GM21529 (cell line): Measurements from ENCODE around the gene SAP130.
A peak's percentile ranks its signal among the peaks of the same experiment; 100 is the strongest.

Experiments used
- ATAC-seq: cut with Tn5 transposase; IDR thresholded peaks from one replicate; pipeline ENCODE4 v1.9.1; 2021; ENCODE audit not compliant: unreplicated experiment

Gene SAP130

DNA sequence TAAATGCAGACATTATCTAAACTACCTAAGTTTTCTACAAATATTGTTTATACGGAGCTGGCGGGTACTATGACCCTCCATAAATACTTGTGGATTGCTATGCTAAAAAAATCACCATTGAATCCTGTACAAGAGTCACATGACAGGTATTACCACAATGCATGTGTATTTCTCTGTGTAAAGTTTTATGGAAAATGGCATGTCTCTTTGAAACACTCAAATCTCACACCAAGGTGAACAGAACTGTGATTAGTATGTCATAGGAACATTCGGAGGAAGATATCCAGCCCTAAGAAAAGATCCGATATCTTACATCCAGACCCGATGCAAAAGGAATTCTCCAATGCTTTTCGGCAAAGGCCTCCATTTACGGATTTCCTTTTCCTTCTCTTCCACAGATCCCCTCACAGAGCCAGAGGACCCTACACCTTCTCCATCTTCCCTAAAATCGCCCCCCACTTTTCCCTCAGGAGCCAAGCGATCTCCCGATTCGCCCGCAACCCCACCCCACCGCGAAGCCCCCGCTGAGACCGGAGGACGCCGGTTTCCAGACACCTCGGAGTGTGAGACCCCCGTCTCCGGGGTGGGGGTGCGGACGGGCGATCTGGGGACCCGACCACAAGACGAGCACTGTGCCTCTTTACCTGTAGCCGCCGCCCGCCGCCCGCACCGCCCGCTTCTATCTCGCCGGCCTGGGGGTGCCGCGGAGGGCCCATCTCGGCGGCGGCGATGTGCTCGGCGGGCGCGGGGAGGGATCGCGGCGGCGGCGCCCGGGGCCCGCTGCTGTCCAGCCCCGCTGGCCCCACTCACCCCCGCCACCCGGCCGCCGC, 1.2 kb downstream of the SAP130 start:
- peak; percentile 0 for ATAC-seq

GRCh38 chr2:128024816-128025215, 3.0 kb downstream of the SAP130 start:
- ATAC-seq: no peak

GRCh38 chr2:128017561-128017960, 10.3 kb downstream of the SAP130 start:
- ATAC-seq: no peak

DNA sequence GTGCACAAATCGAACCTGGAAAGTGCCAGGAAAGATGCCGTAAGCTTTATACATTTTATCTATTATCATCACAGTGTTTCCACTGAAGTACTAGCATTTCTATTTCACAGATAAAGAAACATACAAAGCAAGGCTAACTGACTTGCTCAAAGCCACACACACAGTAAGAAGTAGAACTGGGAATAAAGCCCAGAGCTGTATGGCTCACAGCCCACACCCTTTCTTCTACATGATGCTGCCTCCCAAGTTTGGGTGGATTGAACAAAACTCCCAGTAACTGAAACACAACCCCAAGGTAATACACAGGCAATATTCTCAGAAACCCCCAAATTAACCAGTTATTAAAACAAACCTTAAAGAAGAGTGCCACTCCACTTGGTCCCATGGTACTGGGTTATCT, 11.2 kb downstream of the SAP130 start:
- ATAC-seq: no peak

GRCh38 chr2:128012698-128013097, 15.2 kb downstream of the SAP130 start:
- no peak for ATAC-seq

GRCh38 chr2:128008074-128008672, 19.7 kb downstream of the SAP130 start:
- ATAC-seq: no peak

- no peak for ATAC-seq
Measured at GRCh38 chr2:128004509-128004908, 23.4 kb downstream of the SAP130 start.

- ATAC-seq: no peak
Measured at GRCh38 chr2:128003463-128003862, 24.4 kb downstream of the SAP130 start.

GRCh38 chr2:127996160-127996559, 31.7 kb downstream of the SAP130 start:
- no peak for ATAC-seq

GRCh38 chr2:127995725-127996124, 32.1 kb downstream of the SAP130 start:
- ATAC-seq: no peak

- ATAC-seq: no peak
Measured at GRCh38 chr2:127993659-127994058, 34.2 kb downstream of the SAP130 start.

DNA sequence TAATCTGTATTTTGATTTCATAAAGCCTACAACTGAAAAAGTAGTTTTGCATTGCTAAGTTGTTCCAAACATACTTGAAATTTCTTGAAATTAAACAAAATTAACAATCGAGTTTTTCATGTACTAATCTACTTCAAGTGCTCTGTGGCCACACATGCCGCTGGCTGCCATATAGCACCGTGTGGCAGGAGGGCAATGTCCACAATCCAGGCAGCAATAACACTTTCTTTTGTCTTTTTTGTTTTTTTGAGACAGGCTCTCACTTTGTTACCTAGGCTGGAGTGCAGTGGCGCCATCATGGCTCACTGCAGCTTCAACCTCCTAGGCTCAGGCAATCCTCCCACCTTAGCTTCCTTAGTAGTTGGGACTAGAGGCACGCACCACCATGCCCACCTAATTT, 36.1 kb downstream of the SAP130 start:
- no peak for ATAC-seq

DNA sequence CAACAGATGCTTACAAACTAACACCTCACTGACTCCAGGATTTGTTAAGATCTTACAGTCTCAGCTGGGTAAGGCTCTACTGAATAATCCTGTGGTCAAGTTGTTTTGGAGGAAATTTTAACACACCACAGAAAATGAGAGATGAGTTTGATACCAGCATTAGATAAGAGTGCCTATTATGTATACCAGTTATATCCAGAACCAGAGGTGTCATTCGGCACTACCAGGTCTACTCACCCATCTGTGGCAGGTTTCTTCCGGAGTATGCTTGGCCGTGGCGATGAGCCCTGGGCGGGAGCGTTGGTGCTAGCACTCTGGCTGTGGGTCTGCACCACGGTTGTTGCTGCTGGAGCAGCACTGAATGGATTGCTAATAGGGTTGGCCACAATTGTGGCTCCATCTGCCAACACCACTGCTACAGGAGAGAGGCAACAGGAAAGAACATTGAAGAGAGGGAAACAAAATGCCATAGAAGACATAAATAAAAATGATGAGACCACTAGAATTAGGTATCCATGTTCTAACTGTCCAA, 41.2 kb downstream of the SAP130 start:
- ATAC-seq: no peak

- no peak for ATAC-seq
Measured at GRCh38 chr2:127985735-127986134, 42.1 kb downstream of the SAP130 start.

GRCh38 chr2:127985026-127985734, 42.7 kb downstream of the SAP130 start:
- no peak for ATAC-seq

DNA sequence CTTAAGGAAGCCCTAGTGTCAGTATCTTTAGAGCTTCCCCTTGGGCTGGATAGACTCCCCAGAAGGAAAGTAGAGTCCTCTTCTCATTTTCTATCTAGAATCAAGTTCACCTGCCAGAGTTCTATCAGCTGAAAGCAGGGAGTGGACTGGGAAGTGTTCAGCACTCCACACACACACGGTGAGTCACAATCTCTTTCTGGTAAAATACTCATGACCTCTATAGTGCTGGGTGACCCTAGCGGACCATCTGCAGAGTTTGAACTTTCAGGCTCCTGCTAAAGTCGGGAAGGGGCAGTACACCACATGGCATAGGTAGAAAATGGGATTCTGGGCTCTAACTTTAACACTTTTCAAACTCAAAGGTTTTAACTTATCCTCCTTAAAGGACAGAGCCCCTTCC, 43.3 kb downstream of the SAP130 start:
- ATAC-seq: no peak

GRCh38 chr2:127969446-127969845, 58.4 kb downstream of the SAP130 start:
- ATAC-seq: no peak

- no peak for ATAC-seq
Measured at GRCh38 chr2:127968610-127969339, 59.1 kb downstream of the SAP130 start.

- no peak for ATAC-seq
Measured at GRCh38 chr2:127961729-127962128, 66.1 kb downstream of the SAP130 start.

DNA sequence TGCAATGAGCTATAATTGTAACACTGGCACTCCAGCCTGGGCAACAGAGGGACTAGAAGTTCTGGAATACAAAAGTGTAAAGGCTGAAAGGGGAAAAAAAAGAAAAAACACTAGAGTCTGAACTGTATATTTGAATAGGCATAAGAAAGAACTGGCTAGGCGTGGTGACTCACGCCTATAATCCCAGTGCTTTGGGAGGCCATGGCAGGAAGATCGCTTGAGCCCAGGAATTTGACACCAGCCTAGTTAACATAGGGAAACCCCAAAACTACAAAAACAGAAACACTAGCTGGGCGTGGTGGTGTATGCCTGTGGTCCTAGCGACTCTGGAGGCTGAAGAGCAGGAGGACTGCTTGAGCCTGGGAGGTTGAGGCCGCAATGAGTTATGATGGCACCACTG, 70.6 kb downstream of the SAP130 start:
- ATAC-seq: no peak

- no peak for ATAC-seq
Measured at GRCh38 chr2:127954857-127955256, 73.0 kb downstream of the SAP130 start.
